Choroid plexus epithelial cell (primary cell): ENCODE results near the gene ASPN.

Experiments
- DNase-seq: peaks from one replicate; pipeline ENCODE4 v3.0.0-alpha.2; 2010; ENCODE audit warnings: low read depth
- H3K4me3 ChIP-seq: 2 replicates; pipeline ENCODE4 v1.5.1; 2011; ENCODE audit warnings: low read depth, mild to moderate bottlenecking, control low read depth, low read length, moderate library complexity
- CTCF ChIP-seq: conservative IDR thresholded peaks from 2 replicates; pipeline ENCODE4 v1.5.1; 2011; ENCODE audit warnings: low read depth, mild to moderate bottlenecking, control low read depth, inconsistent platforms, low read length, moderate library complexity

Gene ASPN

GRCh38 chr9:92484563-92484962 is 2.3 kb upstream of the ASPN start:
- no peak for TF ChIP-seq CTCF
- DNase-seq: no peak
- H3K4me3 ChIP-seq: no peak overlapping the region

- no peak overlapping the region for H3K4me3 ChIP-seq
- no peak for TF ChIP-seq CTCF
- peak; percentile 70 for DNase-seq
These were observed 1.6 kb upstream of the ASPN start for GRCh38 chr9:92483627-92484545.

DNA sequence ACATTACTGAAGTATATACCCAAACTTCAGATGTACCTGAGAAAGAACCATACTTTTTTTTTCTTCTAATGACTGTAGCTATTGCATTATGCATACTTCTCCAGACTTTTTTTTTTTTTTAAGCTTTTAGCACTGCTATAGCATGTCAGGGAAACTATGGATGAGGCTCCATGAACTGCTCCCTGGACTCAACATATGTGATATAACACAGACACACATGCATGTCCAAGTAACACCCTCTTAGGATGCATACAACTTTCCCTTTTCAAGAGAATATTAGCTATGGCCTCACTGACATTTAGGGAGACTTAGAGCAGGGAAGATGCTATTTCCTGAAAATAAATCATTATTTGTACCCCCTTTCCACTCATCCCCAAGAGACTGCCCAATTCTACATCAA is 499 bp upstream of the ASPN start:
- no peak for DNase-seq
- TF ChIP-seq CTCF: no peak

GRCh38 chr9:92480986-92481633 is 1.2 kb downstream of the ASPN start:
- H3K4me3 ChIP-seq: no peak overlapping the region
- peak; percentile 42 for DNase-seq
- TF ChIP-seq CTCF: no peak

More for the DNA sequence above, 499 bp upstream of the ASPN start:
- H3K4me3 ChIP-seq: no peak overlapping the region

- DNase-seq: peak; percentile 55
- TF ChIP-seq CTCF: no peak
These were observed 2.0 kb downstream of the ASPN start for GRCh38 chr9:92480291-92480771.

GRCh38 chr9:92479346-92479745 is 3.0 kb downstream of the ASPN start:
- no peak for DNase-seq
- no peak overlapping the region for H3K4me3 ChIP-seq
- TF ChIP-seq CTCF: no peak

More at GRCh38 chr9:92480291-92480771, 2.0 kb downstream of the ASPN start:
- H3K4me3 ChIP-seq: no peak overlapping the region
